Thyroid gland (tissue), 4 donors: ENCODE measurements around the gene TAF1L.

ENCODE experiments used
- CTCF ChIP-seq, 6 experiments: fragments of 200-600 bp in 3 of 6; fragments of 450-650 bp in 3 of 6; sonication (generic) in 3 of 6; IDR thresholded peaks; one replicate each; pipeline ENCODE4 v1.5.1; 2016 to 2019; ENCODE audit warnings: antibody characterized with exemption in 6 of 6, mild to moderate bottlenecking in 2 of 6, inconsistent platforms in 1 of 6, moderate library complexity in 1 of 6
- POLR2A ChIP-seq, 2 donors: fragments of 450-650 bp; IDR thresholded peaks; one replicate each; pipeline ENCODE4 v1.6.1; 2017; ENCODE audit warnings: antibody characterized with exemption in 2 of 2, mild to moderate bottlenecking in 2 of 2, moderate library complexity in 1 of 2

GRCh38 chr9:32584784-32585183 is 50.7 kb downstream of the TAF1L start:
- no peak for TF ChIP-seq CTCF (IDR thresholded peaks at IDR 0.05)
- TF ChIP-seq POLR2A (IDR thresholded peaks at IDR 0.05), result no peak
